Astrocyte (in vitro differentiated cells and primary cell): ENCODE data around the gene ACD. TPM values are rescaled to one million over a fixed set of nuclear protein-coding genes. Genes with fewer than 3 reads are reported as not detected.
A peak's percentile ranks its signal among the peaks of the same experiment; 100 is the strongest.

Experiments used
- DNase-seq: peaks from one replicate; pipeline ENCODE4 v3.0.0-alpha.2; 2010; ENCODE audit warnings: low read depth
- FAIRE-seq: peaks from 2 replicates; lab custom pipeline; 2011; peaks lifted over from hg19 to GRCh38; lab: Jason Lieb, UNC
- H2AFZ ChIP-seq: 2 replicates; pipeline ENCODE4 v1.6.0; 2012; ENCODE audit warnings: low read depth, low read length, inconsistent platforms
- H3K27ac ChIP-seq: 2 replicates; pipeline ENCODE4 v1.5.1; 2011; ENCODE audit warnings: low read depth, low read length, inconsistent platforms
- H3K27me3 ChIP-seq: 2 replicates; pipeline ENCODE4 v1.6.0; 2011; ENCODE audit warnings: low read length, inconsistent platforms; ENCODE audit not compliant: insufficient read depth
- H3K36me3 ChIP-seq: 2 replicates; pipeline ENCODE4 v1.5.1; 2011; ENCODE audit warnings: low read length, inconsistent platforms; ENCODE audit not compliant: insufficient read depth
- H3K4me1 ChIP-seq: 2 replicates; pipeline ENCODE4 v1.5.1; 2011; ENCODE audit warnings: low read length, inconsistent platforms; ENCODE audit not compliant: insufficient read depth
- H3K4me2 ChIP-seq: 2 replicates; pipeline ENCODE4 v1.6.0; 2012; ENCODE audit warnings: low read length, inconsistent platforms
- H3K4me3 ChIP-seq: 2 replicates; pipeline ENCODE4 v1.5.1; 2011; ENCODE audit warnings: low read depth, mild to moderate bottlenecking, low read length, inconsistent platforms; ENCODE audit not compliant: insufficient read depth
- H3K79me2 ChIP-seq: 2 replicates; pipeline ENCODE4 v1.6.0; 2012; ENCODE audit warnings: mild to moderate bottlenecking, low read length, inconsistent platforms; ENCODE audit not compliant: insufficient read depth
- H3K9ac ChIP-seq: 2 replicates; pipeline ENCODE4 v1.6.0; 2012; ENCODE audit warnings: mild to moderate bottlenecking, low read length, inconsistent platforms
- H3K9me3 ChIP-seq: 2 replicates; pipeline ENCODE4 v1.5.1; 2012; ENCODE audit warnings: low read depth, mild to moderate bottlenecking, low read length, inconsistent platforms; ENCODE audit not compliant: insufficient read depth
- H4K20me1 ChIP-seq: 2 replicates; pipeline ENCODE4 v1.6.0; 2012; ENCODE audit warnings: low read length, inconsistent platforms; ENCODE audit not compliant: insufficient read depth
- H3K27ac Mint-ChIP-seq: one replicate; pipeline ENCODE4 v1.8.0; 2021; ENCODE audit warnings: mild to moderate bottlenecking, mixed read lengths; ENCODE audit not compliant: unreplicated experiment
- H3K27me3 Mint-ChIP-seq: one replicate; pipeline ENCODE4 v1.8.0; 2021; ENCODE audit warnings: low read depth, mixed read lengths; ENCODE audit not compliant: unreplicated experiment
- H3K36me3 Mint-ChIP-seq: one replicate; pipeline ENCODE4 v1.8.0; 2021; ENCODE audit warnings: low read depth, mixed read lengths; ENCODE audit not compliant: unreplicated experiment
- H3K4me1 Mint-ChIP-seq: one replicate; pipeline ENCODE4 v1.8.0; 2021; ENCODE audit warnings: low read depth, mixed read lengths; ENCODE audit not compliant: unreplicated experiment
- H3K4me3 Mint-ChIP-seq: one replicate; pipeline ENCODE4 v1.8.0; 2021; ENCODE audit warnings: mild to moderate bottlenecking, moderate library complexity, mixed read lengths; ENCODE audit not compliant: unreplicated experiment
- H3K9me3 Mint-ChIP-seq: one replicate; pipeline ENCODE4 v1.8.0; 2021; ENCODE audit warnings: mild to moderate bottlenecking, mixed read lengths; ENCODE audit not compliant: unreplicated experiment
- CTCF ChIP-seq: IDR thresholded peaks from 2 replicates; pipeline ENCODE4 v1.5.1; 2011; ENCODE audit warnings: low read depth, mild to moderate bottlenecking, inconsistent platforms, low read length, moderate library complexity; ENCODE audit not compliant: insufficient read depth
- EZH2 ChIP-seq: IDR thresholded peaks from 2 replicates; pipeline ENCODE4 v1.6.1; 2012; ENCODE audit warnings: mild to moderate bottlenecking, low read length, inconsistent platforms; ENCODE audit not compliant: insufficient read depth
- total RNA-seq: library from RNA; stranded (reverse); gene quantifications from 2 replicates; pipeline ENCODE4 v1.2.1, GENCODE V29; 2021

ACD gene
- total RNA-seq, 1 donor from 2014 or later = 11.8 TPM

GRCh38 chr16:67674851-67675578 is 15.0 kb upstream of the ACD start:
- DNase-seq (no peak), FAIRE-seq (no peak)
- H3K9ac ChIP-seq = no peak overlapping the region
- no peak overlapping the region for H2AFZ ChIP-seq
- no peaks in the 10 kb centered on the region for H3K9me3 ChIP-seq
- H4K20me1 ChIP-seq = peaks cover 7% of the 10 kb centered on the region
- Mint-ChIP-seq H3K27ac (no peak overlapping the region), H3K27me3 (no peaks in the 10 kb centered on the region), H3K36me3 (peaks cover 9% of the 10 kb centered on the region), H3K4me1 (no peaks in the 10 kb centered on the region), H3K4me3 (no peak overlapping the region), H3K9me3 (no peaks in the 10 kb centered on the region)
- TF ChIP-seq CTCF (no peak), EZH2 (no peak)
- H3K4me2 ChIP-seq = no peak overlapping the region
- no peaks in the 10 kb centered on the region for H3K36me3 ChIP-seq
- H3K27me3 ChIP-seq = no peaks in the 10 kb centered on the region
- no peak overlapping the region for H3K27ac ChIP-seq
- H3K4me3 ChIP-seq = no peak overlapping the region
- peaks cover 7% of the 10 kb centered on the region for H3K4me1 ChIP-seq
- no peaks in the 10 kb centered on the region for H3K79me2 ChIP-seq

- peaks cover 9% of the 10 kb centered on the region for H3K36me3 Mint-ChIP-seq
- Histone ChIP-seq H2AFZ (no peak overlapping the region), H3K27me3 (no peaks in the 10 kb centered on the region), H3K9ac (no peak overlapping the region), H3K4me1 (peaks cover 7% of the 10 kb centered on the region), H4K20me1 (peaks cover 7% of the 10 kb centered on the region), H3K79me2 (no peaks in the 10 kb centered on the region), H3K4me2 (no peak overlapping the region), H3K9me3 (no peaks in the 10 kb centered on the region), H3K27ac (no peak overlapping the region), H3K4me3 (no peak overlapping the region), H3K36me3 (no peaks in the 10 kb centered on the region)
- H3K4me3 Mint-ChIP-seq = no peak overlapping the region
- no peak for FAIRE-seq
- H3K4me1 Mint-ChIP-seq = no peaks in the 10 kb centered on the region
- no peaks in the 10 kb centered on the region for H3K27me3 Mint-ChIP-seq
- no peak for DNase-seq
- H3K27ac Mint-ChIP-seq = peak overlapping the region; percentile 58
- no peak for TF ChIP-seq EZH2
- no peaks in the 10 kb centered on the region for H3K9me3 Mint-ChIP-seq
Observed at GRCh38 chr16:67673712-67674580, 13.9 kb upstream of the ACD start.

GRCh38 chr16:67672739-67673662 is 12.9 kb upstream of the ACD start:
- H3K9ac ChIP-seq = no peak overlapping the region
- H3K4me1 ChIP-seq = peaks cover 9% of the 10 kb centered on the region
- H3K4me2 ChIP-seq = no peak overlapping the region
- no peak overlapping the region for H2AFZ ChIP-seq
- no peak for FAIRE-seq
- H3K79me2 ChIP-seq = no peaks in the 10 kb centered on the region
- no peak for TF ChIP-seq EZH2
- TF ChIP-seq CTCF = peak; percentile 73
- H3K9me3 ChIP-seq = no peaks in the 10 kb centered on the region
- no peak overlapping the region for H3K27ac ChIP-seq
- H3K4me3 Mint-ChIP-seq = no peak overlapping the region
- H3K4me3 ChIP-seq = no peak overlapping the region
- peaks cover 7% of the 10 kb centered on the region for H4K20me1 ChIP-seq
- no peak overlapping the region for H3K27ac Mint-ChIP-seq
- H3K9me3 Mint-ChIP-seq = no peaks in the 10 kb centered on the region
- H3K36me3 Mint-ChIP-seq = peaks cover 11% of the 10 kb centered on the region
- no peaks in the 10 kb centered on the region for H3K36me3 ChIP-seq
- H3K27me3 ChIP-seq = no peaks in the 10 kb centered on the region
- H3K4me1 Mint-ChIP-seq = no peaks in the 10 kb centered on the region
- no peaks in the 10 kb centered on the region for H3K27me3 Mint-ChIP-seq
- DNase-seq = peak; percentile 47
